Measurements from ENCODE around the gene HSPB1. TPM values are rescaled to one million over a fixed set of nuclear protein-coding genes. Genes with fewer than 3 reads are reported as not detected.
A peak's percentile ranks its signal among the peaks of the same experiment; 100 is the strongest.
"Not testable (repeated sequence)": the region's sequence is repeated elsewhere in the genome, so short reads cannot be mapped to it uniquely, and the experiment has no call there.

HSPB1 gene
- total RNA-seq, 1 experiment from 2014 or later, result 198 TPM

- peak; percentile 29 for DNase-seq (ENCODE audit: unreplicated experiment)
- POLR2A ChIA-PET, result interaction anchor here (1.5 to 13.3 kb wide), 3 partner anchors 8 to 47 kb away, joined by 6 to 283 read pairs (median 6); partner anchors contain the start of gene HSPB1
- no peak for TF ChIP-seq CTCF (IDR thresholded peaks at IDR 0.05; ENCODE audit: unreplicated experiment)
- peaks cover 23% of the 10 kb centered on the region for H3K4me1 Mint-ChIP-seq (ENCODE audit: insufficient read depth, unreplicated experiment)
- no TSS peak for BruUV-seq (replicated peaks)
- H3K4me3 Mint-ChIP-seq (ENCODE audit: unreplicated experiment), result no peak overlapping the region
- peak overlapping the region; percentile 57 for H3K27ac Mint-ChIP-seq (ENCODE audit: low read depth, unreplicated experiment)
- no peaks in the 10 kb centered on the region for H3K9me3 Mint-ChIP-seq (ENCODE audit: unreplicated experiment)
- no peaks in the 10 kb centered on the region for H3K36me3 Mint-ChIP-seq (ENCODE audit: insufficient read depth, unreplicated experiment)
- CTCF ChIA-PET, result interaction anchor here (0.6 to 15.2 kb wide), 5 partner anchors 13 to 133 kb away, joined by 3 to 232 read pairs (median 53); no protein-coding TSS in a partner anchor
- intact Hi-C loops (cut with micrococcal nuclease), result no loop called here
- H3K27me3 Mint-ChIP-seq (ENCODE audit: insufficient read depth, unreplicated experiment), result no peaks in the 10 kb centered on the region
Observed at GRCh38 chr7:76310102-76310957, 7.9 kb downstream of the HSPB1 start.

- H3K4me1 Mint-ChIP-seq (ENCODE audit: insufficient read depth, unreplicated experiment), result peaks cover 18% of the 10 kb centered on the region
- ChIA-PET POLR2A (interaction anchor here (0.7 to 13.3 kb wide), 5 partner anchors 10 to 145 kb away, joined by 3 to 283 read pairs (median 4); partner anchors contain the start of genes HSPB1 and YWHAG), CTCF (interaction anchor here (0.7 to 15.2 kb wide), 9 partner anchors 17 to 445 kb away, joined by 3 to 232 read pairs (median 3); no protein-coding TSS in a partner anchor)
- H3K27me3 Mint-ChIP-seq (ENCODE audit: insufficient read depth, unreplicated experiment); H3K9me3 Mint-ChIP-seq (ENCODE audit: unreplicated experiment); intact Hi-C loops (cut with micrococcal nuclease); H3K36me3 Mint-ChIP-seq (ENCODE audit: insufficient read depth, unreplicated experiment); DNase-seq (ENCODE audit: unreplicated experiment); H3K27ac Mint-ChIP-seq (ENCODE audit: low read depth, unreplicated experiment); BruUV-seq (replicated peaks); H3K4me3 Mint-ChIP-seq (ENCODE audit: unreplicated experiment): not testable (repeated sequence)
Observed at GRCh38 chr7:76311838-76312237, 9.4 kb downstream of the HSPB1 start.

- CTCF ChIA-PET, result interaction anchor here (0.6 to 15.2 kb wide), 38 partner anchors 9 to 999 kb away, joined by 3 to 232 read pairs (median 4); partner anchors contain the start of gene HSPB1
- Mint-ChIP-seq H3K4me3 (ENCODE audit: unreplicated experiment) (no peak overlapping the region), H3K4me1 (ENCODE audit: insufficient read depth, unreplicated experiment) (peaks cover 28% of the 10 kb centered on the region), H3K27ac (ENCODE audit: low read depth, unreplicated experiment) (no peak overlapping the region), H3K9me3 (ENCODE audit: unreplicated experiment) (no peaks in the 10 kb centered on the region), H3K36me3 (ENCODE audit: insufficient read depth, unreplicated experiment) (no peaks in the 10 kb centered on the region), H3K27me3 (ENCODE audit: insufficient read depth, unreplicated experiment) (no peaks in the 10 kb centered on the region)
- intact Hi-C loops (cut with micrococcal nuclease), result loop anchor here (1.0 kb wide), 2 partner anchors 23 to 136 kb away; no protein-coding TSS in a partner anchor
- POLR2A ChIA-PET, result interaction anchor here (1.0 to 13.3 kb wide), 8 partner anchors 9 to 183 kb away, joined by 3 to 283 read pairs (median 7); partner anchors contain the start of gene YWHAG
- peak; percentile 92 for DNase-seq (ENCODE audit: unreplicated experiment)
- BruUV-seq (replicated peaks), result no TSS peak
- TF ChIP-seq CTCF (IDR thresholded peaks at IDR 0.05; ENCODE audit: unreplicated experiment), result peak; percentile 100
Observed at GRCh38 chr7:76314042-76314721, 11.7 kb downstream of the HSPB1 start.

- ChIA-PET CTCF (interaction anchor here (0.5 to 15.2 kb wide), 20 partner anchors 10 to 998 kb away, joined by 3 to 232 read pairs (median 6); no protein-coding TSS in a partner anchor), POLR2A (interaction anchor here (1.2 to 13.3 kb wide), 8 partner anchors 10 to 184 kb away, joined by 3 to 283 read pairs (median 7); partner anchors contain the start of gene YWHAG)
- intact Hi-C loops (cut with micrococcal nuclease), result loop anchor here (1.0 kb wide), 2 partner anchors 23 to 136 kb away; no protein-coding TSS in a partner anchor
- not testable (repeated sequence) for H3K36me3 Mint-ChIP-seq (ENCODE audit: insufficient read depth, unreplicated experiment); H3K27ac Mint-ChIP-seq (ENCODE audit: low read depth, unreplicated experiment); H3K27me3 Mint-ChIP-seq (ENCODE audit: insufficient read depth, unreplicated experiment); BruUV-seq (replicated peaks); H3K9me3 Mint-ChIP-seq (ENCODE audit: unreplicated experiment); H3K4me3 Mint-ChIP-seq (ENCODE audit: unreplicated experiment); DNase-seq (ENCODE audit: unreplicated experiment)
- peaks cover 28% of the 10 kb centered on the region for H3K4me1 Mint-ChIP-seq (ENCODE audit: insufficient read depth, unreplicated experiment)
Observed at GRCh38 chr7:76314740-76315139, 12.3 kb downstream of the HSPB1 start.

Data from MCF 10A (cell line).